BE2C (cell line): ENCODE data around the gene USH2A.

Source experiments
- DNase-seq: peaks from one replicate; pipeline ENCODE4 v3.0.0-alpha.2; 2020
- H3K27me3 ChIP-seq: fragments of 250-450 bp; sonication (Bioruptor Pico); 2 replicates; pipeline ENCODE4 v1.5.1; 2020; ENCODE audit warnings: mild to moderate bottlenecking
- H3K36me3 ChIP-seq: fragments of 250-450 bp; sonication (Bioruptor Pico); 2 replicates; pipeline ENCODE4 v1.5.1; 2020; ENCODE audit warnings: mild to moderate bottlenecking
- H3K4me1 ChIP-seq: fragments of 250-450 bp; sonication (Bioruptor Pico); 2 replicates; pipeline ENCODE4 v1.5.1; 2020
- H3K4me3 ChIP-seq: 2 replicates; pipeline ENCODE4 v1.5.1; 2011; ENCODE audit warnings: low read depth, low read length
- H3K9me3 ChIP-seq: fragments of 250-450 bp; sonication (Bioruptor Pico); 2 replicates; pipeline ENCODE4 v1.5.1; 2020
- CTCF ChIP-seq: IDR thresholded peaks from 2 replicates; pipeline ENCODE4 v1.5.1; 2012; ENCODE audit warnings: mild to moderate bottlenecking, low read depth, low read length

USH2A gene

GRCh38 chr1:215786997-215787396 is 636.3 kb downstream of the USH2A start:
- Histone ChIP-seq H3K9me3 (no peaks in the 10 kb centered on the region), H3K36me3 (no peaks in the 10 kb centered on the region), H3K27me3 (no peaks in the 10 kb centered on the region), H3K4me1 (no peaks in the 10 kb centered on the region; the same call in 1 of the 2 replicates), H3K4me3 (no peak overlapping the region)
- no peak for DNase-seq
- no peak for TF ChIP-seq CTCF

- TF ChIP-seq CTCF = no peak
- no peak for DNase-seq
- no peaks in the 10 kb centered on the region for H3K36me3 ChIP-seq
These were observed 642.6 kb downstream of the USH2A start for GRCh38 chr1:215780641-215781040.

GRCh38 chr1:215780139-215780538 is 643.1 kb downstream of the USH2A start:
- no peak for TF ChIP-seq CTCF
- no peak for DNase-seq
- Histone ChIP-seq H3K27me3 (no peaks in the 10 kb centered on the region), H3K4me1 (no peaks in the 10 kb centered on the region), H3K36me3 (no peaks in the 10 kb centered on the region), H3K9me3 (no peaks in the 10 kb centered on the region), H3K4me3 (no peak overlapping the region)

More at GRCh38 chr1:215780641-215781040, 642.6 kb downstream of the USH2A start:
- H3K4me1 ChIP-seq = no peaks in the 10 kb centered on the region
- H3K9me3 ChIP-seq = no peaks in the 10 kb centered on the region
- no peaks in the 10 kb centered on the region for H3K27me3 ChIP-seq
- H3K4me3 ChIP-seq = no peak overlapping the region

- H3K36me3 ChIP-seq = no peaks in the 10 kb centered on the region
- no peak for DNase-seq
These were observed 643.5 kb downstream of the USH2A start for GRCh38 chr1:215779729-215780128.

GRCh38 chr1:215777370-215777925 is 645.8 kb downstream of the USH2A start:
- no peaks in the 10 kb centered on the region for H3K9me3 ChIP-seq

More at GRCh38 chr1:215779729-215780128, 643.5 kb downstream of the USH2A start:
- no peak for TF ChIP-seq CTCF
- Histone ChIP-seq H3K9me3 (no peaks in the 10 kb centered on the region), H3K4me3 (no peak overlapping the region), H3K27me3 (no peaks in the 10 kb centered on the region), H3K4me1 (no peaks in the 10 kb centered on the region)

More at GRCh38 chr1:215777370-215777925, 645.8 kb downstream of the USH2A start:
- DNase-seq = no peak
- no peaks in the 10 kb centered on the region; the same call in 1 of the 2 replicates for H3K4me1 ChIP-seq
- no peak for TF ChIP-seq CTCF
- no peaks in the 10 kb centered on the region for H3K36me3 ChIP-seq
- no peaks in the 10 kb centered on the region for H3K27me3 ChIP-seq
- H3K4me3 ChIP-seq = no peak overlapping the region
